H1 (cell line): Measurements from ENCODE around the gene RNF224. TPM values are rescaled to one million over a fixed set of nuclear protein-coding genes. Genes with fewer than 3 reads are reported as not detected.
A peak's percentile ranks its signal among the peaks of the same experiment; 100 is the strongest.

ENCODE experiments used
- CTCF ChIA-PET: fragments of 300-600 bp; sonication (Branson Sonifier 250); formaldehyde crosslinking; loops from one replicate; lab custom pipeline; 2021; ENCODE audit not compliant: partially characterized antibody; lab: Charles Lee
- POLR2A ChIA-PET: fragments of 300-600 bp; sonication (Branson Sonifier 250); formaldehyde crosslinking; loops from one replicate; lab custom pipeline; 2021; ENCODE audit warnings: inconsistent platforms; ENCODE audit not compliant: partially characterized antibody; lab: Charles Lee
- DNase-seq, 2 experiments: peaks; one replicate each; pipeline versions ENCODE4 v3.0.0 to v3.0.0-alpha.2; 2010 to 2022; ENCODE audit warnings: low spot score in 2 of 2, low read depth in 1 of 2, mixed read lengths in 1 of 2
- FAIRE-seq: peaks from 2 replicates; lab custom pipeline; 2011; peaks lifted over from hg19 to GRCh38; lab: Jason Lieb, UNC
- H2AFZ ChIP-seq: 2 replicates; pipeline ENCODE4 v1.8.1; 2012; ENCODE audit warnings: low read length, inconsistent platforms
- H2AK5ac ChIP-seq: 2 replicates; pipeline ENCODE4 v1.6.1; 2013; ENCODE audit warnings: low read depth, low read length
- H2BK120ac ChIP-seq: replicated peaks from 2 replicates; pipeline ENCODE3; 2013; ENCODE audit warnings: low read depth, low read length, inconsistent platforms
- H2BK12ac ChIP-seq: 2 replicates; pipeline ENCODE4 v1.6.1; 2013; ENCODE audit warnings: low read depth, low read length
- H2BK15ac ChIP-seq: 2 replicates; pipeline ENCODE4 v1.6.1; 2013; ENCODE audit warnings: low read length
- H2BK20ac ChIP-seq: 2 replicates; pipeline ENCODE4 v1.6.1; 2013; ENCODE audit warnings: low read length
- H2BK5ac ChIP-seq: 2 replicates; pipeline ENCODE4 v1.6.1; 2013; ENCODE audit warnings: low read depth, low read length
- H3K14ac ChIP-seq: 2 replicates; pipeline ENCODE4 v1.6.1; 2013; ENCODE audit warnings: inconsistent platforms; ENCODE audit not compliant: insufficient read length
- H3K18ac ChIP-seq: 2 replicates; pipeline ENCODE4 v1.6.1; 2013; ENCODE audit warnings: low read length; ENCODE audit errors: extremely low read depth
- H3K23ac ChIP-seq: 2 replicates; pipeline ENCODE4 v1.6.1; 2013; ENCODE audit warnings: inconsistent platforms; ENCODE audit not compliant: insufficient read length
- H3K23me2 ChIP-seq: 2 replicates; pipeline ENCODE4 v1.6.1; 2013; ENCODE audit warnings: low read depth, low read length
- H3K27ac ChIP-seq: 2 replicates; pipeline ENCODE4 v1.6.1; 2011; ENCODE audit warnings: low read depth, low read length, inconsistent platforms
- H3K27me3 ChIP-seq, 4 experiments: replicated peaks in 1 of 4; 1 replicate in 1 of 4; 2 replicates in 3 of 4; pipeline versions ENCODE4 v1.6.1 to v1.8.1; 2011 to 2013; ENCODE audit warnings: low read length in 3 of 4, mild to moderate bottlenecking in 3 of 4, inconsistent platforms in 2 of 4, mixed read lengths in 2 of 4, moderate library complexity in 1 of 4; ENCODE audit not compliant: control insufficient read depth in 3 of 4, insufficient read depth in 3 of 4; ENCODE audit errors: extremely low read depth in 1 of 4
- H3K36me3 ChIP-seq, 4 experiments: 2 replicates each; pipeline versions ENCODE4 v1.6.1 to v1.8.1; 2011 to 2013; ENCODE audit warnings: mild to moderate bottlenecking in 4 of 4, low read length in 3 of 4, moderate library complexity in 2 of 4, control low read depth in 1 of 4, inconsistent platforms in 1 of 4; ENCODE audit not compliant: insufficient read depth in 4 of 4, control insufficient read depth in 2 of 4
- H3K4ac ChIP-seq: replicated peaks from 2 replicates; pipeline ENCODE3; 2013; ENCODE audit warnings: low read length, low read depth, mixed read lengths, inconsistent platforms; ENCODE audit not compliant: insufficient read length
- H3K4me1 ChIP-seq, 4 experiments: replicated peaks in 1 of 4; 1 replicate in 1 of 4; 2 replicates in 3 of 4; pipeline versions ENCODE4 v1.6.1 to v1.8.1; 2011 to 2013; ENCODE audit warnings: low read length in 3 of 4, inconsistent platforms in 2 of 4, mixed read lengths in 1 of 4; ENCODE audit not compliant: insufficient read depth in 4 of 4, control insufficient read depth in 3 of 4
- H3K4me2 ChIP-seq, 2 experiments: 2 replicates each; pipeline versions ENCODE4 v1.6.1 to v1.8.1; 2011 to 2013; ENCODE audit warnings: low read depth in 2 of 2, low read length in 2 of 2, control low read depth in 1 of 2, inconsistent platforms in 1 of 2, mild to moderate bottlenecking in 1 of 2; ENCODE audit not compliant: insufficient read depth in 1 of 2
- H3K4me3 ChIP-seq, 4 experiments: fragments of 200-600, 300-600 bp in 1 of 4; sonication (generic), shearing (Covaris generic), sonication (Bioruptor Twin) in 1 of 4; 2 replicates each; pipeline versions ENCODE4 v1.5.1 to v1.8.1; 2011 to 2016; ENCODE audit warnings: low read length in 4 of 4, low read depth in 3 of 4, control low read depth in 2 of 4, inconsistent platforms in 2 of 4, mild to moderate bottlenecking in 2 of 4, mixed read lengths in 1 of 4, moderate library complexity in 1 of 4; ENCODE audit not compliant: insufficient read depth in 2 of 4; ENCODE audit errors: extremely low read depth in 1 of 4
- H3K56ac ChIP-seq: replicated peaks from 2 replicates; pipeline ENCODE3; 2013; ENCODE audit warnings: low read depth, mild to moderate bottlenecking, mixed read lengths, low read length, inconsistent platforms; ENCODE audit not compliant: insufficient read length
- H3K79me1 ChIP-seq: 2 replicates; pipeline ENCODE4 v1.6.1; 2013; ENCODE audit warnings: low read depth, low read length, control low read depth
- H3K79me2 ChIP-seq, 2 experiments: 2 replicates each; pipeline versions ENCODE4 v1.6.1 to v1.8.1; 2012 to 2013; ENCODE audit warnings: low read length in 2 of 2, mild to moderate bottlenecking in 2 of 2, inconsistent platforms in 1 of 2; ENCODE audit not compliant: insufficient read depth in 2 of 2, control insufficient read depth in 1 of 2
- H3K9ac ChIP-seq, 4 experiments: replicated peaks in 1 of 4; 1 replicate in 1 of 4; 2 replicates in 3 of 4; pipeline versions ENCODE4 v1.6.1 to v1.8.1; 2011 to 2013; ENCODE audit warnings: low read depth in 3 of 4, low read length in 3 of 4, control low read depth in 2 of 4, mild to moderate bottlenecking in 2 of 4, moderate library complexity in 2 of 4, inconsistent platforms in 1 of 4; ENCODE audit errors: extremely low read depth in 1 of 4
- H3K9me3 ChIP-seq, 2 experiments: 2 replicates each; pipeline versions ENCODE4 v1.6.1 to v1.8.1; 2012 to 2013; ENCODE audit warnings: mild to moderate bottlenecking in 2 of 2, moderate library complexity in 2 of 2, control low read depth in 1 of 2, inconsistent platforms in 1 of 2, low read depth in 1 of 2, low read length in 1 of 2, mixed read lengths in 1 of 2; ENCODE audit not compliant: insufficient read depth in 2 of 2
- H4K20me1 ChIP-seq, 2 experiments: replicated peaks in 1 of 2; 2 replicates each; pipeline versions ENCODE3 to v1.8.1; 2011 to 2013; ENCODE audit warnings: inconsistent platforms in 2 of 2, low read length in 2 of 2, mild to moderate bottlenecking in 1 of 2; ENCODE audit not compliant: insufficient read depth in 2 of 2, control insufficient read depth in 1 of 2
- H4K5ac ChIP-seq: 2 replicates; pipeline ENCODE4 v1.6.1; 2013; ENCODE audit warnings: low read length, low read depth, mixed read lengths, inconsistent platforms; ENCODE audit not compliant: insufficient read length
- H4K8ac ChIP-seq: 2 replicates; pipeline ENCODE4 v1.8.0; 2013; ENCODE audit warnings: mild to moderate bottlenecking, moderate library complexity, low read length, inconsistent platforms; ENCODE audit not compliant: insufficient read depth; ENCODE audit errors: extremely low read depth
- H4K91ac ChIP-seq: replicated peaks from 2 replicates; pipeline ENCODE3; 2013; ENCODE audit warnings: low read length, mixed read lengths, inconsistent platforms; ENCODE audit not compliant: insufficient read length
- GABPA ChIP-seq: IDR thresholded peaks from 2 replicates; pipeline ENCODE4 v1.6.1; 2011; ENCODE audit warnings: mild to moderate bottlenecking, low read length, moderate library complexity, borderline replicate concordance; ENCODE audit not compliant: insufficient read depth
- POU5F1 ChIP-seq: IDR thresholded peaks from 2 replicates; pipeline ENCODE4 v1.6.1; 2011; ENCODE audit warnings: low read depth, mild to moderate bottlenecking, low read length, moderate library complexity
- SUZ12 ChIP-seq: fragments of 200-600 bp; sonication (generic); IDR thresholded peaks from 2 replicates; pipeline ENCODE4 v1.6.1; 2012; ENCODE audit warnings: mild to moderate bottlenecking, inconsistent platforms, low read length, moderate library complexity, mixed read lengths
- USF2 ChIP-seq: IDR thresholded peaks from 2 replicates; pipeline ENCODE4 v1.6.1; 2011; ENCODE audit warnings: low read length, improper control_type of control experiment
- WGBS, 2 experiments: shearing (Covaris generic) in 1 of 2; methylation state at CpG; one replicate each; pipeline versions ENCODE4 v1.1.6 to v1.1.7; 2013 to 2015; ENCODE audit warnings: low lambda C conversion rate in 2 of 2, mixed read lengths in 2 of 2, inconsistent platforms in 1 of 2, low coverage in 1 of 2, missing lambda C conversion rate in 1 of 2; ENCODE audit not compliant: insufficient replicate concordance in 2 of 2, insufficient coverage in 1 of 2, insufficient read length in 1 of 2; ENCODE audit errors: extremely low coverage in 1 of 2, missing lambda C conversion rate in 1 of 2; 5-methylcytosine and 5-hydroxymethylcytosine counted together
- polyA plus RNA-seq, 7 experiments: library from polyadenylated mRNA; depleted of rRNA in 3 of 7; stranded (reverse) in 5 of 7; unstranded in 2 of 7; fragments of >200 nt in 5 of 7; fragments of 200-250 nt in 2 of 7; gene quantifications; 1 replicate in 5 of 7; 2 replicates in 1 of 7; 4 replicates in 1 of 7; pipeline versions ENCODE4 v1.2.1 to v1.2.3, GENCODE V29; 2011 to 2013; ENCODE audit warnings: missing spikeins in 2 of 7, mixed read lengths in 2 of 7
- total RNA-seq: library from RNA; stranded (reverse); fragmentation: NEBNext Ultra II Directional; extraction: Animal tissue kit (Norgen Biotek cat#: 25700); gene quantifications from 2 replicates; pipeline ENCODE4 v1.2.1, GENCODE V29; 2021
- TF ChIP-seq, protein P1 (sequence below): IDR thresholded peaks from 2 replicates; pipeline ENCODE4 v1.6.1; 2011; ENCODE audit warnings: low read depth, mild to moderate bottlenecking, low read length; ENCODE audit not compliant: insufficient read depth
- TF ChIP-seq, protein P2 (sequence below): IDR thresholded peaks from 2 replicates; pipeline ENCODE4 v1.6.1; 2012; ENCODE audit warnings: low read length, inconsistent platforms

RNF224 gene
- total and polyA plus RNA-seq, 2 of the 8 experiments (the other 6 are each of a cell fraction or from before 2014, with no cell fraction given): 0.24 TPM; not detected in 1

GRCh38 chr9:137206602-137207001 lies 20.7 kb upstream of the RNF224 start:
- no peak overlapping the region for H2AK5ac ChIP-seq
- no peak for FAIRE-seq
- peaks cover 15% of the 10 kb centered on the region for H3K23me2 ChIP-seq
- peaks cover 0 to 46% of the 10 kb centered on the region in 2 experiments; a peak in 3 of 4 replicates for H3K79me2 ChIP-seq
- no peak overlapping the region for H4K91ac ChIP-seq
- H3K23ac ChIP-seq: no peak overlapping the region
- peaks cover 0 to 4% (median 0%) of the 10 kb centered on the region in 4 experiments; a peak in 1 of 8 replicates for H3K36me3 ChIP-seq
- H4K8ac ChIP-seq: no peak overlapping the region; the same call in 1 of the 2 replicates
- H2BK20ac ChIP-seq: no peak overlapping the region
- ChIA-PET CTCF (interaction anchor here (0.7 to 4.9 kb wide), 8 partner anchors 8 to 84 kb away, joined by 3 to 23 read pairs (median 4); partner anchors contain the start of genes ANAPC2, RNF224 and SSNA1), POLR2A (interaction anchor here (1.1 to 69.9 kb wide), 8 partner anchors 13 to 136 kb away, joined by 3 to 1462 read pairs (median 8); partner anchors contain the start of genes ANAPC2, CYSRT1, NELFB and RNF208)
- H3K18ac ChIP-seq: no peak overlapping the region
- no peak overlapping the region for H2BK5ac ChIP-seq
- H3K14ac ChIP-seq: no peak overlapping the region
- no peak overlapping the region for H3K27ac ChIP-seq
- no peak overlapping the region for H3K56ac ChIP-seq
- peaks cover 0 to 12% of the 10 kb centered on the region in 2 experiments for H4K20me1 ChIP-seq
- peaks cover 6 to 21% (median 14%) of the 10 kb centered on the region in 4 experiments for H3K4me1 ChIP-seq
- H4K5ac ChIP-seq: no peak overlapping the region
- peak overlapping the region in 2 of 4 experiments; percentile 84 to 89; a peak in 4 of 7 replicates for H3K9ac ChIP-seq
- H3K9me3 ChIP-seq: no peaks in the 10 kb centered on the region
- no peak overlapping the region for H3K4ac ChIP-seq
- H3K79me1 ChIP-seq: peaks cover 17% of the 10 kb centered on the region
- no peak overlapping the region for H2BK15ac ChIP-seq
- H2BK120ac ChIP-seq: no peak overlapping the region
- H2BK12ac ChIP-seq: no peak overlapping the region
- 88% methylated on average over 7 of the region's 7 CpGs; no CpG with 5 or more reads in 1 of the 2 experiments for WGBS, 2 experiments
- peak overlapping the region; percentile 78 to 96 (median 89) for H3K4me3 ChIP-seq
- no peaks in the 10 kb centered on the region for H3K27me3 ChIP-seq
- H3K4me2 ChIP-seq: peak overlapping the region; percentile 90
- H2AFZ ChIP-seq: no peak overlapping the region
- TF ChIP-seq, protein P1, sequence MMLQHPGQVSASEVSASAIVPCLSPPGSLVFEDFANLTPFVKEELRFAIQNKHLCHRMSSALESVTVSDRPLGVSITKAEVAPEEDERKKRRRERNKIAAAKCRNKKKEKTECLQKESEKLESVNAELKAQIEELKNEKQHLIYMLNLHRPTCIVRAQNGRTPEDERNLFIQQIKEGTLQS: no peak
- no peak for TF ChIP-seq SUZ12
- TF ChIP-seq USF2: no peak
- TF ChIP-seq POU5F1: no peak
- TF ChIP-seq, protein P2, sequence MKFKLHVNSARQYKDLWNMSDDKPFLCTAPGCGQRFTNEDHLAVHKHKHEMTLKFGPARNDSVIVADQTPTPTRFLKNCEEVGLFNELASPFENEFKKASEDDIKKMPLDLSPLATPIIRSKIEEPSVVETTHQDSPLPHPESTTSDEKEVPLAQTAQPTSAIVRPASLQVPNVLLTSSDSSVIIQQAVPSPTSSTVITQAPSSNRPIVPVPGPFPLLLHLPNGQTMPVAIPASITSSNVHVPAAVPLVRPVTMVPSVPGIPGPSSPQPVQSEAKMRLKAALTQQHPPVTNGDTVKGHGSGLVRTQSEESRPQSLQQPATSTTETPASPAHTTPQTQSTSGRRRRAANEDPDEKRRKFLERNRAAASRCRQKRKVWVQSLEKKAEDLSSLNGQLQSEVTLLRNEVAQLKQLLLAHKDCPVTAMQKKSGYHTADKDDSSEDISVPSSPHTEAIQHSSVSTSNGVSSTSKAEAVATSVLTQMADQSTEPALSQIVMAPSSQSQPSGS: no peak
- TF ChIP-seq GABPA: no peak
- no peak for DNase-seq
